TTC549 (cell line): ENCODE measurements around the gene RBP2.
"Not testable (repeated sequence)": the region's sequence is repeated elsewhere in the genome, so short reads cannot be mapped to it uniquely, and the experiment has no call there.

Source experiments
- FAIRE-seq: peaks from 2 replicates; lab custom pipeline; 2012; peaks lifted over from hg19 to GRCh38; lab: Jason Lieb, UNC

Gene RBP2

GRCh38 chr3:139440639-139441556 lies 35.4 kb downstream of the RBP2 start:
- FAIRE-seq, result no peak

- FAIRE-seq, result no peak
Measured at GRCh38 chr3:139439278-139439677, 37.0 kb downstream of the RBP2 start.

GRCh38 chr3:139434764-139435307 lies 41.5 kb downstream of the RBP2 start:
- no peak for FAIRE-seq

GRCh38 chr3:139434228-139434627 lies 42.1 kb downstream of the RBP2 start:
- no peak for FAIRE-seq

- no peak for FAIRE-seq
Measured at GRCh38 chr3:139433089-139433488, 43.2 kb downstream of the RBP2 start.

GRCh38 chr3:139430493-139430892 lies 45.8 kb downstream of the RBP2 start:
- no peak for FAIRE-seq

GRCh38 chr3:139427283-139428060 lies 48.8 kb downstream of the RBP2 start:
- FAIRE-seq, result peak; percentile 79

GRCh38 chr3:139425745-139426400 lies 50.4 kb downstream of the RBP2 start:
- FAIRE-seq, result no peak

- FAIRE-seq, result no peak
Measured at GRCh38 chr3:139423232-139423631, 53.1 kb downstream of the RBP2 start.

- FAIRE-seq, result no peak
Measured at GRCh38 chr3:139421460-139421859, 54.9 kb downstream of the RBP2 start.

GRCh38 chr3:139421040-139421439 lies 55.3 kb downstream of the RBP2 start:
- FAIRE-seq, result no peak

- FAIRE-seq, result no peak
Measured at GRCh38 chr3:139418144-139418543, 58.2 kb downstream of the RBP2 start.

GRCh38 chr3:139416275-139416674 lies 60.0 kb downstream of the RBP2 start:
- no peak for FAIRE-seq

- no peak for FAIRE-seq
Measured at GRCh38 chr3:139414608-139415224, 61.6 kb downstream of the RBP2 start.

GRCh38 chr3:139412891-139413290 lies 63.4 kb downstream of the RBP2 start:
- not testable (repeated sequence) for FAIRE-seq
